BLaER1 (cell line): Measurements from ENCODE around the gene COL4A2.
"Not testable (repeated sequence)": the region's sequence is repeated elsewhere in the genome, so short reads cannot be mapped to it uniquely, and the experiment has no call there.

ENCODE experiments used
- H3K27ac ChIP-seq: shearing (Covaris generic); formaldehyde crosslinking; 2 replicates; pipeline ENCODE4 v1.8.1; 2022
- H3K27me3 ChIP-seq: shearing (Covaris generic); formaldehyde crosslinking; 2 replicates; pipeline ENCODE4 v1.8.1; 2022
- H3K36me3 ChIP-seq: shearing (Covaris generic); formaldehyde crosslinking; 2 replicates; pipeline ENCODE4 v1.8.1; 2022
- H3K4me1 ChIP-seq: shearing (Covaris generic); formaldehyde crosslinking; 2 replicates; pipeline ENCODE4 v1.8.1; 2022
- H3K4me2 ChIP-seq: shearing (Covaris generic); formaldehyde crosslinking; 2 replicates; pipeline ENCODE4 v1.8.1; 2022
- H3K4me3 ChIP-seq: shearing (Covaris generic); formaldehyde crosslinking; 2 replicates; pipeline ENCODE4 v1.8.1; 2022
- H3K9ac ChIP-seq: shearing (Covaris generic); formaldehyde crosslinking; 2 replicates; pipeline ENCODE4 v1.8.1; 2022
- H3K9me3 ChIP-seq: shearing (Covaris generic); formaldehyde crosslinking; 2 replicates; pipeline ENCODE4 v1.8.1; 2022
- H4K20me1 ChIP-seq: shearing (Covaris generic); formaldehyde crosslinking; 2 replicates; pipeline ENCODE4 v1.8.1; 2022
- Cebpa-rat ChIP-seq: shearing (Covaris generic); IDR thresholded peaks from 2 replicates; pipeline ENCODE4 v1.8.1; 2022

COL4A2 gene

DNA sequence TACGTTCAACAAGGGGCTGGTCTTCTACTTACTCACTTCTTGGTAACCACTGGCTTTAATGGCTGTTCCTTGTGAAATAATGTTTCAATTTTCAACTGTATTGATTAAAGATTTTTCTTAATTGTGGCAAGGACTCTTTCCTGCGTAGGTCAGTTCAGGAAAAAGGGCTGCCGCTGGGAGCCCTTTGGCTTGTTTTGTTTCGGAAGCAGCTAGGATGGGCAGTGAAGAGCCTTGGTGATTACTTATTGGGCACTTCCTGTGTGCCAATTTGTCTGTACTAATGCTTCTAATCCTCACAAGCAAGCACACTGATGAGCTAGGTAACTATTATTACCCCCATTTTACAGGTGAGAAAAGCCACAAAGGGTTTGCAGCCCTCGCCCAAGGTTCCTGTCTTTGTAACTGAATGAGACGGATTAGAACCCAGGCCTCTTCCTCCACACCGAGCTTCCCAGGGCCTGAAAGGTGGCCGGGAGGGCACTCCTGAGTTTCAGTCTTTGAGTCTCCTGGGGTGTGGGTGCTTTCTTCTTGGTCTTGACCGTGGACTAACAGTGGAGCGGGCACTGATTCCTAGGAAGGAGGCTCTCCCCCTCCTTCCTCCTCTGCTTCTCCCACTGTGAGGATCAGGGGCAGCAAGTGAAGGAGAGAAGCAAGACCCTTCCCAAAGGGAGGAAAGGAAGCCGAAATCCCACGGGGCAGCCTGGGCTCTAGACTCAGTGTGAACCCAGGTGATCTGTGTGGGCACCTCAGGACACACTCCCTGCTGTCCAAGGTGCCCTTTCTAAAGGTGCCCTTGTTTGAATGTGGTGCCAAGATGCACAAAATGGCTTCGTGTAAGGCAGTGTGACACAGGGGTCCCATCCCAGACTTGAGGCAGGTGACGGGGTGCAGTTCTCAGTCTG lies 3.7 kb downstream of the COL4A2 start:
- peaks cover 18% of the 10 kb centered on the region; the same call in 1 of the 2 replicates for H3K9me3 ChIP-seq
- H3K4me1 ChIP-seq = peaks cover 25% of the 10 kb centered on the region
- H3K27ac ChIP-seq = no peak overlapping the region
- TF ChIP-seq Cebpa-rat = no peak
- H3K4me3 ChIP-seq = no peak overlapping the region
- no peak overlapping the region for H3K9ac ChIP-seq
- no peak overlapping the region for H3K4me2 ChIP-seq
- H3K36me3 ChIP-seq = no peaks in the 10 kb centered on the region
- peaks cover 20% of the 10 kb centered on the region; the same call in 1 of the 2 replicates for H4K20me1 ChIP-seq
- H3K27me3 ChIP-seq = peaks cover 78% of the 10 kb centered on the region

DNA sequence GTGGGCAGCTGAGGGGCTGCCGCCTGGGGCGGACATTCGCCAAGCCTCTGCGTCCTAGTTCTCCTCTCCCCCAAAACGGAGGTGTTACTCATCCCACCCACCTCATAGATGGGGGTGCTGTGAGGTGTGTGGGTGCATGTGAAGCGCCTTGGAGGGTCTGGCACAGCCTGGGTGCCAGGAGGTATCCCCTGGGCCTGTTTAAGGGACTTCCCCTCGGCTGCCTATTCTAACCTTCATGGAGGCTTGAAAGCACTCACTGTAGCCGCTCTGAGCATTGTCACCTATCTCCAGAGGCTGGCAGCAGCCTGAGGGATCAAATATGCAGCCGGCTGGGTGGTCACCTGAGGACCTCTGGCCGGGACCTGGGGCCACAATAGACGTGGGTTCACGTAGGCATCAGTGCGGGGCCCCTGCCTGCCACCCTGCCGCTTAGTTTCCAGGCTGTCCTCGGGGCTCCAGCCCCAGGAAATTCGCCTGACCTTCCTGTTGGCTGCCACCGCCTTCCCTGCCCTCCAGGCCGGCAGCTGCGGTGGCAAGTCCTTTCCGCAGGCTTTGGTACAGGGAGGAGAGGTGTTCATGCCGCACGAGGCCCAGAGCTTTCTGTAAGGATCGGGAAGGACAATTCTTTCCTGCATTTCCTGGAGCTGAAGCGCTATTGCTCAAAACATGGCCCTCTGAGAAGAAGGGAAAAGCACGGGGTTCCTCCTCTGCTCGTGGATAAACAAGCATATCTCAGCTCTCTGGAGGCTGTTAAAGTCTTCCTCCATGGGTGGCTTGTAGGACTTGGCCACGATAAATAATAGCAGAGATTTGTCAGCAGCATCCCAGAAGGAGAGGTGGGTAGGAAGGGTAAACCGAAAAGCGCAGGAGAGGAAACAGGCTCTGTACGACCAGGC lies 4.6 kb downstream of the COL4A2 start:
- no peak overlapping the region for H3K4me3 ChIP-seq
- TF ChIP-seq Cebpa-rat = no peak
- no peak overlapping the region for H3K27ac ChIP-seq
- H3K4me1 ChIP-seq = peaks cover 16% of the 10 kb centered on the region
- H4K20me1 ChIP-seq = peaks cover 14% of the 10 kb centered on the region; the same call in 1 of the 2 replicates
- H3K27me3 ChIP-seq = peaks cover 69% of the 10 kb centered on the region
- H3K36me3 ChIP-seq = no peaks in the 10 kb centered on the region
- H3K9ac ChIP-seq = no peak overlapping the region
- H3K9me3 ChIP-seq = peaks cover 17% of the 10 kb centered on the region; the same call in 1 of the 2 replicates
- no peak overlapping the region for H3K4me2 ChIP-seq

DNA sequence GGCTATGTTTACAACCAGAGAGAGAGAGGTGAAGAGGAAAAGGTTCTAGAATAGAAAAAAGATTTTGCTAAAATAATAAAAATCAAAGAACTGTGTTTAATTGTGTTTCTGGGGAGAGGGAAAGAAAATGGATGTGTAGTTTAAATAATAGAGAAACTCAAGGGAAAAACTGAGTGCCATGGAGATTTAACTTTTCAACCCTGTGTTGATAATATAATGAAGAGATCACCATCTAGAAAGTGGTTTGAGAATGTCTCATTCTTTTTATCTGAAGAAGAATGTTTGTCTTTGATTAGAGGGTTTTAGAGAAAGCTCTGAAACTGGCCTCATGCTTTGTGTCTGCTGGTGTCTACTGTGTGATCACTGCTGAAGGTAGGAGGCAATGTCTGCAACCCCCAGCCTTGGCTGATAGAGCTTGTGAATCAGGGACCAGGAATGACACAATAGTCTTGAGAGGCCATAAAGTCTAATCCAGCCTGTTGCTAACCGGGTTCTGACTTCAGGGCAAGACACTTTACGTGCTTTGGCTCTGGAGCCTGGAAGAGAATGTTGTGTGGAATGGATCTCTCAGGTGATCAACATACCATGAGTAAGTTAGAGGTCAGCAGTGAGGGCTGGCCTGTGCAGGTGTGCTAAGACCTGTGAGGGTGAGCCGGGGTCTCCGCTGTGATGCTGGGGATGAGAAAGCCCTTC lies 5.4 kb downstream of the COL4A2 start:
- Histone ChIP-seq H3K27ac (no peak overlapping the region), H3K27me3 (peaks cover 61% of the 10 kb centered on the region), H3K4me1 (peaks cover 8% of the 10 kb centered on the region), H3K4me2 (no peak overlapping the region), H3K9ac (no peak overlapping the region), H3K9me3 (peaks cover 9% of the 10 kb centered on the region; the same call in 1 of the 2 replicates), H3K4me3 (no peak overlapping the region), H3K36me3 (no peaks in the 10 kb centered on the region), H4K20me1 (0 out of 2 replicates have a peak, but pooled peaks cover 7% of the 10 kb centered on the region)
- no peak for TF ChIP-seq Cebpa-rat

DNA sequence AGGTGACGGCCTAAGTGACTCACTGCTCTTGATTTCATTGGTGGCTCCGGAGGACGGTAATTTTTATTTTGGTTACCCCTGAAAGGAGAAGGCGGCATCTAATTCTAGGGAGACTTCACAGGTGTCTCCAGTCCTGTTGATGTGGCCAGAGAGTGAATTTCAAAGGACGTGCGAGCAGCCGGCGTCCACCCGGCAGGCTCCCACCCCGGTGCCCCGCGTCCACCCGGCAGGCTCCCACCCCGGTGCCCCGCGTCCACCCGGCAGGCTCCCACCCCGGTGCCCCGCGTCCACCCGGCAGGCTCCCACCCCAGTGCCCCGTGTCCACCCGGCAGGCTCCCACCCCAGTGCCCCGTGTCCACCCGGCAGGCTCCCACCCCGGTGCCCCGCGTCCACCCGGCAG lies 6.2 kb downstream of the COL4A2 start:
- peaks cover 54% of the 10 kb centered on the region for H3K27me3 ChIP-seq
- not testable (repeated sequence) for H4K20me1 ChIP-seq, H3K4me3 ChIP-seq, H3K9me3 ChIP-seq, H3K27ac ChIP-seq, H3K9ac ChIP-seq, H3K36me3 ChIP-seq, H3K4me2 ChIP-seq, H3K4me1 ChIP-seq

DNA sequence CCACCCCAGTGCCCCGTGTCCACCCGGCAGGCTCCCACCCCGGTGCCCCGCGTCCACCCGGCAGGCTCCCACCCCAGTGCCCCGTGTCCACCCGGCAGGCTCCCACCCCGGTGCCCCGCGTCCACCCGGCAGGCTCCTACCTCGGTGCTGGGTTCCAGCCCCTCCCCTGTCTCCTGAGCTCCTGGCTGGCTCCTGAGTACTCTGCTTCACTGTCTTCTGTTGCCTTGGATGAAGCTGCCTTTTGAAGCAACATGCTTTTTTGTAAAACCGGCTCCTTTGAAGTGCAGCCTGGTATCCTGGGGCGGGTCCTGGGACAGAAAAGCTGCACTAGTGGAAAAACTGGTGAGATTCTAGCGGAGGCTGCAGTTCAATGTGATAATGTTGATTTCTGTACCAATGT lies 6.6 kb downstream of the COL4A2 start:
- H3K27ac ChIP-seq, H3K4me1 ChIP-seq, H4K20me1 ChIP-seq, H3K36me3 ChIP-seq, H3K4me2 ChIP-seq, H3K9ac ChIP-seq, H3K9me3 ChIP-seq, H3K4me3 ChIP-seq: not testable (repeated sequence)
- H3K27me3 ChIP-seq = peaks cover 49% of the 10 kb centered on the region

DNA sequence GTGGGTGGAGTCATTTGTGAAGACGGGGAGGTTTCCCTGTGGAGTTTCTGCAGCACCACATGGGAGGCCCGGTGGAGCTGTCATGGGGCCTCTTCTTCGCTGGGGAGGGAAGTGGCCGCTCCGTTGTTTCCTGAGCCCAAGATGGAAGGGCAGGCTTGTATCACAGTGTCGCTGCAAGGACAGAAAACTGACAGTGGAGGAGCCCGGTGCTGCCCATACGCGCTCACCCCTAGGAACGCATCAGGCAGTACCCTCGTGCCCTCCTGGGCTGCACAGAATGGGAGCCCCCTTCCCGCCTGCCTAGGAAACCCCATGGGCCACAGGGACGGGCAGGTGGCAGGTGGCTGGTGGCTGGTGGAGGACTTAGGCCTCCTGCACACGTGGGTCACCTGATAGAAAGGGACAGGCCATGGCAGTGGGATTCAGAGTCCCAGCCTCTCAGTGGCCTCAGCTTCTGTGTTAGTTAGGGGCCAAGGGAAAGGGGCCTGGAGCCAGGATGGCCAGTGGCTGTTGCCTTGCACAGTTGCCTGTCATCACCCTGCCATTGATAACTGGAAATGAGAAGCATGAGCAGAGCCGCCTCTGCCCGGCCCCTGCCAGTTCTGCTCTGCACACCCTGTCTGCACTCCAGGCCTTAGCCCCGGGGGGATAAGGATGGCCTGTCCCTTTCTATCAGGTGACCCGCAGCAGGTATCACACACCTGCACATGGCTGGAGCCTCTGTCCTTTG lies 7.6 kb downstream of the COL4A2 start:
- Histone ChIP-seq H3K27me3 (peaks cover 40% of the 10 kb centered on the region), H3K9me3 (no peaks in the 10 kb centered on the region), H3K4me3 (no peak overlapping the region), H3K9ac (no peak overlapping the region), H3K36me3 (no peaks in the 10 kb centered on the region), H3K4me1 (peaks cover 10% of the 10 kb centered on the region), H4K20me1 (no peaks in the 10 kb centered on the region), H3K27ac (no peak overlapping the region), H3K4me2 (no peak overlapping the region)
- no peak for TF ChIP-seq Cebpa-rat

DNA sequence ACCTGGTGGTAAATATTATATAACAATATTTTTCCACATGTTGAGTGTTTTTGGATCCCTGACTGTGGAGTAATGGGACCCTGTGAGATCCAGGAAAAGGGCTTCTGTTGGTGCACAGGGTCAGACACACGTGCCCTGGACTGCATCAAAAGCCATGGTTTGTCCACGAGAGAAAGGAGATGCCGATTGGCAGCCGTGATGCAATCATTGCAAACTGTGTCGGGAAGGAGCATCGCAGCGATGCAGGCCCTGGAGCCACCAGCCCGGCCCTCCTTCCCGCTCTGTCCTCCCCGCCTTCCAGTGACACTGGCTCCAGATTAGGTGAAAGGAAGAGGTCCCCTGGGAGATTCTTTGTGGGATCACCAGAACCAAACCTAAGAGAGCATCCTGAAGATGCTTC lies 9.1 kb downstream of the COL4A2 start:
- Histone ChIP-seq H3K9ac (no peak overlapping the region), H3K27me3 (peaks cover 24% of the 10 kb centered on the region), H3K36me3 (no peaks in the 10 kb centered on the region), H3K4me3 (no peak overlapping the region), H3K4me1 (peaks cover 18% of the 10 kb centered on the region), H3K9me3 (no peaks in the 10 kb centered on the region), H4K20me1 (no peaks in the 10 kb centered on the region), H3K4me2 (no peak overlapping the region), H3K27ac (no peak overlapping the region)
- no peak for TF ChIP-seq Cebpa-rat

DNA sequence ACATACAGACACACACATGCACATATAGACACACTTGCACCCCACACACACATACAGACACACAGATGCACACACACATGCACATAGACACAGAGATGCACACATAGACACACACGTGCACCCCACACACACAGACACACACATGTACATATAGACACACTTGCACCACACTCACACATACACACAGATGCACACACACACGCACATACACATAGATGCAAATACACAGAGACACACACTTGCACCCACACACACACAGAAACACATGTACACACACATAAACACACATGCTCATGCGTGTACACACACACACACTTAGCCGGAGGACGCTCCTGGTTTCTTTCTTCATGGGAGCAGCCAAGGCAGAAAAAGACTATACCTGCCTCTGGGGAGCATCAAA lies 10.0 kb downstream of the COL4A2 start:
- peaks cover 15% of the 10 kb centered on the region; the same call in 1 of the 2 replicates for H3K27me3 ChIP-seq
- H3K4me2 ChIP-seq = no peak overlapping the region
- no peak for TF ChIP-seq Cebpa-rat
- H3K4me3 ChIP-seq = no peak overlapping the region
- H3K9ac ChIP-seq = no peak overlapping the region
- no peaks in the 10 kb centered on the region for H4K20me1 ChIP-seq
- peaks cover 18% of the 10 kb centered on the region for H3K4me1 ChIP-seq
- no peak overlapping the region for H3K27ac ChIP-seq
- no peaks in the 10 kb centered on the region for H3K36me3 ChIP-seq
- H3K9me3 ChIP-seq = peaks cover 4% of the 10 kb centered on the region; the same call in 1 of the 2 replicates
